ENCODE data around the gene AATK.
"Not testable (repeated sequence)": the region's sequence is repeated elsewhere in the genome, so short reads cannot be mapped to it uniquely, and the experiment has no call there.

Gene AATK

DNA sequence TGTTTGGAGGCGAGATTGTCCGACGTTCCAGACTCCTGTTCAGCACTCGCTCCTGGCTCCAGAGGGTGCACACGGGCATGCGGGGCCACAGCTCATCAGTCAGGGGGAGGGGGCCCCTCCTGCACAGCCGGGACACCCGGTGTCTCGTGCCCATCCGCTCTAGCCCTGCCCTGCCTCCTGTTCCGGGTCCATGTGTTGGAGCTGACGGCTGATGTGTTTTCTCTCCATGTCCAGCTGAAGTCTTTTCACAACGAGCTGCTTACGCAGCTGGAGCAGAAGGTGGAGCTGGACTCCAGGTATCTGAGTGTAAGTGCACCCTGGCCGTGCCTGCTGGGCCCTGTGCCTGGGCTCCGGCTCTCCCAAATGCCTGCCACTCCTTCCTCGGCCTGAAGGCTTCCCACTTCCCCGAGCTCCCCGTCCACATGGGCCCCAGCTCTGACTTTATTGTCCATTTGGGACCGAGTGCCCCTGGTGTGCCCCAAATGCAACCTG, 80.6 kb downstream of the AATK start:
- DNase-seq = no peak

DNA sequence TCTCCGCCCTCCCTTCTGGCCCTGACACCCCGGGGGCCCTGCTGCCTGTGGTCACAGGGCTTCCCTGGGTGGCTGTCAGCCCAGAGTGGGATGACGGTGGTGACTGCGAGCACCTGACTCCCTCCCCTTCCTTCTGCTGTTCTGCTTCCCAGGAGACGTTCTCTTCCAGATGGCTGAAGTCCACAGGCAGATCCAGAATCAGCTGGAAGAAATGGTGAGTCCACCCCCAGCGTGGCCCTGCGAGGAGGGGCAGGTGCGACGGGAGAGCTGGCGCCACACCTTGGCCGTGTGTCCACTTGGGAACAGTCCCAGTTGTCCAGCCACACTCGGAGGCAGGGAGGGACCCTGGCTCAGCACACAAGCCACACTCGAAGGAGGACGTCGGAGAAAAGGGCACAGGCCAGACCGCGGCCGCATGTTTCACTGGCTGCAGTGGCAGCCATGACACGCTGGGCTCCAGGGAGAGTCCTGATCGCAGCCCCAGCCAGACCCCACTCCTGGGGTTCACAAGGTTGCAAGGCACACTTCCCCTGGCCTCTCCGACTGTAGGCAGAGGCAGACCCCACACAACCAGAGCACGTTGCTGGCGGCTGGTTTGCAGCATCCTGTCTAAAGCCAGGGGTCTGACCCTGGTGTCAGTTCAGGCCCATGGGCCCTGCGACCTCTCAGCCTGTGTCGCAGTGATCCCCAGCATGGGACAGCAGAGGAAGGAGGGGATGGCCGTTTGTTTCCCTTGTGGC, 81.2 kb downstream of the AATK start:
- no peak for DNase-seq

DNA sequence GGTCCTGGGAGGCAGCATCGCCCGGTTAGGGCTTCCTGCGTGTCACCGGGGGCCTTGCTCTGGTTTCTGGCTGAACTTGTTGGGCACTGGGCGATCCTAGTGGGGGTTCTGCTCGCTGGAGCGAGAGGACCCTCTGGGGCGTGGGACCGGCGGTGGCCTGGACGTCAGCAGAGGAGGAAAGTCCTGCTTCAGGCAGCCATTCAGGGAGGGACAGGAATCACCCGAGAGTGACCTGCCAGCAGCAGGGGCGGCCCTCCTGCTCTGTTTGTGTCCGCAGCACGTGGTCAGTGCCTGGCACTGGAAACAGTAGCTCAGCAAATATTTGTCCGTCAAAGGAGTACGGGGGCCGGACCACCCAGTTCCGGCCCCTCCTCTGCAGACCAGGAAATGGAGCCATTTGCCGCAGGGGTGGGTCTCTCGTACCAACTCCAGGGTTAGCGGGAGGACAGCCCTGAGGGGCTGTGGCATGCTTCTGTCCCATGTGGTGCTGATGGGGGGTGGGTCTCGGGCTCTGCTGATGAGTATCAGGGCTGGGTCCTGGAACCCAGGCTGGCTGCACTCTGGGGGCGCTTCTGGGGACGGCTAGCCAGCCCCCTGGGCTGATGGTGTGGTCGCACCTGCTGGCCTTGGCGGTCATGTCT, 82.8 kb downstream of the AATK start:
- no peak for DNase-seq

DNA sequence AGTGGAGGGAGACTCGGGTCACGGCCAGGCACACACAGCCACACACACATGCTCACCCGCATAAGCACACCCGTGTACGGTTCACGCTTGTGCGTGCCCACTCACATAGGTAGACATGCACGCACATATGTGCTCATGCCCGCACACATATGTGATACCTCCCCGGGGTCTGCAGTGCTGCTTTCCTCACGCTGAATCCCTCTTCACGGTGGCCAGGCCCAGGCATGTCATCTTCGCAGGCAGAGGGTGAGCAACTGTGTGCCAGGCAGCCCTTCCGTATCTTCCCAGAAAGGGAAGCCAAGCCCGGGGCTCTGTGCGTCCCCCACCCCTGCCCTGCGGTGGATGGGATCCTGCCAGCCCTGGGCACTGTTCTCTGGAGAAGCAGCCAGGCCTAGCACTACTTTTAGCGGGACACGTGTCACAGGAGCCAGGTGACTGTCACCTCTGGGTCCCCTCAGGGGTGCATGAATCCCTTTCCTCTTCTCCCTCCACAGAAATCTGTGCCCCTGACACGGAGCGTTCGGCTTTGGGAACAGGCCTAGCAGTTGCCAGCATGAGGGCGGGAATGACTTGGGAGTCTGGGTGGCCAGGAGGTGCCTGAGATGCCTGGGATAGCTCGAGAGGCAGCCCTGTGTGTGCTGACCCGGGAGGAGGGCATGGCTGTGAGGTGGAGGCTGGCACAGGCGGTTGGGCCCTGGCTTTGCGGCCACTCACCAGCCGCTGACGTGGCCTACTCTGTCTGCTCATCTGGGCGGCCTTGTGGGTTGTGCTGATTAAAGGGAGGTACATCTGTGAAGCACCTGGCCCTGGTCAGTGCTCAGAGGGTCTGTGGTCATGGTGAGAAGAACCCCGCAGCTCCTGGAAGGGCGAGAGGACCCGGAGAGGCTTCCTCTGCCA, 83.6 kb downstream of the AATK start:
- DNase-seq = no peak

DNA sequence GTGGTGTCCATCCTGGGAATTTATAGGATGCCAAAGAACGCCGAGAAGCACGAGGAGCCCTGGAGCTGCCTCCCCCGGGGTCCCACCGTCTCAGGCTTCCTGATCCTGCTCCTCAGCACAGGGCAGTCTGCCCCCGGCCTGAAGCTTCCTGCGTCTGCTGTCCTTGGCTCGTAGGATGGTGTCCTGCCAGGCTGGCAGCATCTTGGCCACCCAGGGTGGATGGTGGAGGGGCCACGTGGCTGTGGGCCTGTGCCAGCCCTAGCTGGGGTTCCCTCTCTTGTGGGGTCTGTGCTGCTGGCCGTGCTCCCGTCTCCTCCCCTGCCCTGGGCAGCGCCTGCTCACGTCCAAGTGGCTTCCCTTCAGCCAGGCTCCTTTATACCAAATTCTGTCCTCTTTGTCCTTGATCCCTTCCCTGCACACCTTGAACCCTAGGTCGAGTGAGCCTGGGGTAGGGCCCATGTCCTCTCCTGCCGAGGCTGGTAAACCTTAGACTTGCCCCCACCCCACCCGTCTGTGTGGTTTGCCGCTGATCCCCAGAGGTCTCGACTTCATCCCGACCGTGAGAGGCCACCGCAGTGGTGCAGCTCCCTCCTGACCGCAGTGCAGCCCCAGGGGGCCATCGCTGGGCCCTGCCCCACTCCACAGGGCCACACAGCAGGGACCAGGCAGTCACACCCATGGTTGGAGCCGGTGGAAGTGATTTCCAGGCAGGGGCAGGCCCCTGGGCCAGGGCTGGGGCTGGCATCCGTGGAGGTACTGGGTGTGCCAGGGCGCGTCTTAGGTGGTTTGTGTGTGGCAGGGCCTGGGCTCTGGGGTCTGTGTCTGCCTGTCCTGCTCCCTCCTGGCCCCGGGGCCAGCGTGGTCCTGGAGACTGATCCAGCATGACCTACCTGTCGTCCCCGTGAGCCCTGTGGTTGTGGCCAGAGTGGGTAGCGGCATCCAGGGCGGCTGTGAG, 84.5 kb downstream of the AATK start:
- DNase-seq = no peak

DNA sequence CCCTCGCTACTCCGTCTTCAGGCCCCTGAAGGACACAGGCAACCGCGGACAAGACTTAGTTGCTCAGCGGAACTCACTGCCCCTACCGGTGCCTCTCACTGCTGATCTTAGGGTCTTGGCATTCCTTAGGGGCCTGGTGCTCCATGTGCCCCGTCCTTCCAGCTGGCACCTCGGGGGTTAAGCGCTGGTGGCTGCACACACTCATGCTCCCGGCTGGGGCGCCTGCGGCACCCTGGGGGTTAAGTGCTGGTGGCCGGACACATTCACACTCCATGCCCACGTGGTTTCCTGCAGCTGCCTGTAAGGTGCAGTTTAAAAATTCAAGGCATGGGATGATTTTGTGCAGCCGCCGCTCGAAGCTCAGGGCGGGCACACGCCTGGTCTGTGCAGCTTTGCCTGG, 86.0 kb downstream of the AATK start:
- no peak for DNase-seq

DNA sequence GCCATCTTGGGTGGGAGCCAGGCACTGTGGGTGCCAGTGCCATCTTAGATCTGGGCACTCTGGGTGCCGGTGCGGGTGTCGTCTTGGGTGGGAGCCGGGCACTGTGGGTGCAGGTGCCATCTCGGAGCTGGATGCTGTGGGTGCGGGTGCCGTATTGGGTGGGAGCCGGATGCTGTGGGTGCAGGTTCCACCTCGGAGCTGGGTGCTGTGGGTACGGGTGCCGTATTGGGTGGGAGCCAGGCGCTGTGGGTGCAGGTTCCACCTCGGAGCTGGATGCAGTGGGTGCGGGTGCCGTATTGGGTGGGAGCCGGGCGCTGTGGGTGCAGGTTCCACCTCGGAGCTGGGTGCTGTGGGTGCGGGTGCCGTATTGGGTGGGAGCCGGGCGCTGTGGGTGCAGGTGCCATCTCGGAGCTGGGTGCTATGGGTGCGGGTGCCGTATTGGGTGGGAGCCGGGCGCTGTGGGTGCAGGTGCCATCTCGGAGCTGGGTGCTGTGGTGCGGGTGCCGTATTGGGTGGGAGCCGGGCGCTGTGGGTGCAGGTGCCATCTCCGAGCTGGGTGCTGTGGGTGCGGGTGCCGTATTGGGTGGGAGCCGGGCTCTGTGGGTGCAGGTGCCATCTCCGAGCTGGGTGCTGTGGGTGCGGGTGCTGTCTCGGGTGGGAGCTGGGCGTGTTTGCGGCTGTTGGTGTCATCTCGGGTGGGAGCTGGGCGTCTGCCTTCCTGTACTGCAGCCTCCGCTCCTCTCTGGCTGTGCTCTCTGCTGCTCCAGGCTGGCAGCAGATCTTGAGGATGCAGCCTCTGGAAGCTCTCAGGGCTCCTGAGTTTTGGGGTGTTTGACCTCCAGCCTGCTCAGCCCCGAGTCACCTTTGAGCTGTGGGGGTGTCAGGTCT, 87.8 kb downstream of the AATK start:
- DNase-seq = not testable (repeated sequence)

DNA sequence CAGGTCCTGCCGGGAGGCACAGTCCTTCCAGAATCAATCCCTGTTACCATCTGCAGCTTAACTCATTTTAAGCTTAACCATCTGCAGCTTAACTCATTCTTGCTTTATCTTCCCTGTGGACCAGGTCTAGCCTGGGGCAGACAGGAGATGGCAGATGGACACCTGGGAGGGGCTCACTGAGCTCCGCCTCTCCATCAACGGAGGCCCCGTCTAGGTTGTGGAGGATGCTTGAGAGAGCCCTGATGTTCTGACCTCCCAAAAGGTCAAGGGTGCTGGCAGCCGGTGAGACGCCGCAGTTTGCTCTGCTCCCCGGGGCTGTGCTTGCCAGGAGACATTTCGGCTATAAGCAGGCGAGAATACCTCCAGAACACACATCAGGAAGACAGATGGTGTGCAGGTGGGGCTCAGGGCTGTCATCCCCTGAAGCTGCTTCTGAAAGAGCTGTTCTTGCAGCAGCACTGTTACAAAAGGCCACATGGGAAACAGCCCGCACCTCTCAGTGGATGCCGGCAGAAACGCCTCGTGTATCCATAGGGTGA, 89.8 kb downstream of the AATK start:
- no peak for DNase-seq

DNA sequence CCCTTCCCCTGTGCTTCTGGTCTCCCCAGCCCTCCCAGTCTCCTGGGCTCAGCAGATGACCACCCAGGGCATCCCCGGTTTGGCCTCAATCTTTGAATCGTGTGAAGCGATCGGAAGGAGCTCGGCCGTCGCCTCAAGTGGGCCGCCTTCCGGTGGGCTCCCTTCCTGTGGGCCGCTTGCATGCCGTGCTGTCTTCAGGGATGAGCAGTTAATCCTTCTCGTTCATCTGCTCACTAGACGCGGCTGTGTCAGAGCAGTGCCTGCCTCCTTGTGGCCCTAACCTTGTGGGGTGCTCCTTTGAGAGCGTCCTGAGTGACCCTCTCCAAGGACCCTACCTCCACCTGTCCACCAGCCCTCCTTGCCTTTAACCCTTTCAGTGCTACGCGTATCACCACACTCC, 90.7 kb downstream of the AATK start:
- DNase-seq = no peak

DNA sequence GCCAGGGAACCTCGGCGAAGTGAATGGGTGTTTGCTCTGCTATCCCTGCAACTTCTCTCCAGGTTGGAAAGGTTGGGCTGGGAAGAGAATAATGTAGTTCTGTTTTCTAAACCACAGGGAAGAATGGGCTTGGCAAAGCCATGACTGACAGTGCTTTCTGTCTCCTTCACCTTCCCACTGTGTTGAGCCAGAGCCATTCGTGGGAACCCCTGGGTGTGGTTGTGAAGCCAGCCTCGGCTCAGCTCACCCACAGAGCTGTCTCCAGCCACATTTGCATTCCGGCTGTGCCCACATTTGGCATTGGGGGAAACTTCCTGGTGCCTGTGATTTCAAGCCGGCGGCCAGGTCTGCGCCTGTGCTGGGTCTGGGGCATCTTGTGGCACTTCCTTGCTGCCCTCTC, 91.1 kb downstream of the AATK start:
- no peak for DNase-seq

DNA sequence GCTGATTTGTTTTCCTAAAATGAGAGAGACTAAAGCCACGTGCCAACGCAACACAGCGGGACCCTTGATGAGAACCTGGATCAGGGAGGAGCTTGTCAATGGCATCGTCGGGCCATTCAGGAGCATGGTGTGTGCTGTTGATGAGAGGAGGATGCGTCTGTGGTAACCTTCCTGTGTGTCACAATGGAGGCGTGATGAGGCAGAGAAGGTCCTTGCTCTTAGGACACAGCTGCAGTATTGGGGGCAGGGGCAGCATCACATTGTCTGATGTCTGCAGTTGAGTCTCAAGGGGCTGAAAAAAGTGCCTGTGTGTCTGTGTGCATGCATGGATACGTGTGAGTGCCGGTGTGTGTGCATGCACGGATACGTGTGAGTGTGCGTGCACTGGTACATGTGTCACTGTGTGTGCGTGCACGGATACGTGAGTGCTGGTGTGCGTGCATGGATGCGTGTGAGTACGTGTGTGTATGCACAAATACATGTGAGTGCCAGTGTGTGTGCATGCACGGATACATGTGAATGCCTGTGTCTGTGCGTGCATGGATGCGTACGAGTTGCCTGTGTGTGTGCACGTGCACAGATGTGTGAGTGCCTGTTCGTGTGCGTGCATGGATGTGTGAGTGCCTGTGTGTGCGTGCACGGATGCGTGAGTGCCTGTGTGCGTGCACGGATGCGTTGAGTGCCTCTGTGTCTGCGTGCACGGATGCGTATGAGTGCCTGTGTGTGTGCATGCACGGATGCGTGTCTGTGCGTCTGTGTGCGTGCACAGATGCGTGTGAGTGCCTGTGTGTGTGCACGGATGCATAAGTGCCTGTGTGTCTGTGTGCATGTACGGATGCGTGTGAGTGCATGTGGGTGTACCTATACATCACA, 91.8 kb downstream of the AATK start:
- no peak for DNase-seq

DNA sequence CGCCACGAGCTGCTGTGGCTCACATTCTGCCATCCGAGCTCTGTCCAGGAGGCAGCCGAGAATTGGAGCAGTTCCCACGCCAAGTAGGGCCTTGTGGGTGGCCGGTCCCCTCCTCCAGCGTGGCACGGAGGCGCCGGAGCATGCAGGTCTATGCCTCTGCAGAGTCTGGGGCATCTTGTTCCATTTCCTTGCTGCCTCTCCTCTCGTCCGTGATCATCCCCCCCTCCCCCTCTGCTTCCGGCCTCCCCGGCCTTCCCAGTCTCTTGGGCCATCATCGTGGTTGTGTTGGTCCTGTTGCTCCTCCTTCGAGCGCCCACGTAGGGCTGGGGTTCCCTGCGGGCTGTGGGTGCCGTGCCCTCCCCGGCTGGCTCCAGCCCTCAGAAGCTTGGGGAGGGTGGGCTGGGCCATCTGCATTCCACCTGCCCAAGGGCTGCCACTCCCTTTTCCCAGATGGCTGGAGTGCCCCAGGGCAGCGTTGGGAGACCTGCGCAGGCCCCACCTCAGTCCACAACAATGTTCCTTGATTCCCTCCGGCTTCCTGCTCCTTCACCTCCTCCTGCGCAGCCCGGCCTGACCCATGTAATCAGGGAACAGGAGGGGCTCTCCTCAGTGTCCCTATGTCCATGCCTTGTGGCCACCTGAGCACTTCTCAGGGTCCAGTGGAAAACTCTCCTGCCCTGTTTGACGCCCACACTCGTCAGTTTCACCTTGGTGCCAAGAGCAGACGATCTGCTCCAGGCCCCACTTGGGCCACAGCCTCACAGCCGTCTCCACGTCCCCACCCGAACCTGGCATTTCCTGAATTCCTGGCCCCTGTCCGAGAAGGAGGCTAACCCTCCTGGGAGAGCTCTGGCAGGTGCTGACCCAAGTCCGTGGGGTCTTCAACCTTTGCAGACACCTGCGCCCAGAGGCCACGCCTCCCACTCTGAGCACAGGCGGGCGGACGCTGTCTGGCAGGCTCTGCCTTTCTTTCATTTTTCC, 94.0 kb downstream of the AATK start:
- DNase-seq = no peak

DNA sequence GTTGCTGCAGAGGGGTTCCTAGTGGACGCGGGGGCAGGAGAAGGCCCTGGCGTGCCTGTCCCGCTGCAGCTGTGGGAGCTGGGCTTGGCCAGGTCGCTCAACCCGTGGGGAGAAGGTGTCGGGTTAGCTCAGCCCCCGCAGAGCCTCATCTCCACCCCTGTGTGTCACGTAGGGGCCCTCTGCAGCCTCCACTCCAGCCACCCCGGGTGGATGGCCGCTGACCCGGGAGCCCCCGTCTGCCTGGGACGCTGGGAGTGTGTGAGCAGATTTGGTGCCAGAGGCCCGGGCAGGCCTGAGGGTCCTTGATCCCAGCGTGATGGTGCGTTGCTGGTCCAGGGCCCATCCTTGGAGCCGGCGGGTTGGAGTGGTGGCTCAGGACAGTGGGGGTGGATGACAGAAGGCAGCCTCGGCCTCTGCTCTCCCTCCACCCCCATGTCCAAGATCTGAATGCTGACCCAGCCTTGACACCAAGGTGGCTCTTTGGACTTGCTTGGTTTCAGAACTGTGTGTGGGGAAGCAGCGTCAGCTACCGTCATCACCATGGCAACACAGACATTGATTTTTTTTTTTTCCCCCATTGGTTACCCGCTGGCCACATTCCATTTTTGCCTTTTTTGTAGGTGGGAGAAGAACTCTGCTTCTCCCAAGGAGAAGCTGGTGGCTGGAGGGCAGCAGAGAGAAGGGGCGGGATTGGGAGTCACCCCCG, 95.3 kb downstream of the AATK start:
- DNase-seq = no peak

DNA sequence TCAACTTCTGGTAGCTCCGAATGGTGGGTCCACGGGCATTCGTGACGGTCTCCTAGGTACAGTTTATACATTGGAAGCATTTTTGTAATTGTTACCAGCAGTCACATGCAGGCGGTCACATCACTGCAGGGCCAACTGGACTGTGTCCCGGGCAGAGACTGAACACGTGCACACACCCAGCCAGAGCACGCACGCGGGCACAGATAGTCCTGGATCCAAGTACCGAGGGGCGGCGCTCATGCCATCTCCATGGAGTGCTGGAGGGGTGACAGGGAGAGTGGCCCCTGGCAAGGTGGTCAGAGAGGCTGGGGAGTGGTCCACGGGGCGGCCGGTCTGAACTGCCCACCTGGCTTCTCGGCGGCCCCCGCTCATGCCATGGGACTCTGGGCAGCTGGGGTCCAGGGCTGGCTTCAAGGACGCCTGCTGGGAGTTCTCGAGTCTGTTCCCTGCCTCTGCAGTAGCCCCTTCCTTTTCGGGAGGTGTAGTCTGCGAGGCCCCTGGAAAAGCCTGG, 96.8 kb downstream of the AATK start:
- DNase-seq = no peak

DNA sequence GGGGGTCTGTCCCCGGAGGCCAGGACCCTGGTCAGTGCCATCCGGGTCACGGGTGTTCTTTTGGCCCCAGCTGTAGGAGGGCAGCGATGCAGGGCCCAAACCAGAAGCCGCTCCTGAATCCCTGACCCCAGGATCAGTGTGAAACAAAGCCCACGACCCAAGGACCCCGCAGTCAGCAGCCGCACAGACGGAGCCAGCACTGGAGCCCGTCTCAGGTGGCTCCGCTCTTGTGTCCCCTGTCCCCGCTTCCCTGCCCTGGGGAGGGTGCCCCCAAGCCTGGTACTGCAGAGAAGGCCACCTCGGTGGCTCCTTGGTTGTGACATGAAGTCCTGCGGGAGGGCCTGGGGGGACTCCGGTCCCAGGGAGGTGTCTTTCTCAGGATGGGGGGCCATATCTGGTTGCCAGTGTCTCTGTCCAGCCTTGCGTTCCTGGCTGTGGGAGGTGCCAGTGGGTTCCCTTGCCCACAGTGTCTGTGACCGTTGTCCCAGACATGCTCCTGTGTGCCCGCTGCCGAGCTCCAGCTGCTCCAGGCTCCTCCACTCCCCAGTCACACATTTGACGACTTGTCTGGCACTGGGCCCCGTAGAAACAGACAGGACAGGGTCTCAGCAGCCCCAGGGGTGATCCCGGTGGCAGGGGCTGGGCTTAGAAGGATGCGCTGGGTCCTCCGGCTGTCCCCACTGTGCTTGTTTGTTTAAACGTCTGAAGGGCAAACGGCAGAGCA, 97.4 kb downstream of the AATK start:
- no peak for DNase-seq

DNA sequence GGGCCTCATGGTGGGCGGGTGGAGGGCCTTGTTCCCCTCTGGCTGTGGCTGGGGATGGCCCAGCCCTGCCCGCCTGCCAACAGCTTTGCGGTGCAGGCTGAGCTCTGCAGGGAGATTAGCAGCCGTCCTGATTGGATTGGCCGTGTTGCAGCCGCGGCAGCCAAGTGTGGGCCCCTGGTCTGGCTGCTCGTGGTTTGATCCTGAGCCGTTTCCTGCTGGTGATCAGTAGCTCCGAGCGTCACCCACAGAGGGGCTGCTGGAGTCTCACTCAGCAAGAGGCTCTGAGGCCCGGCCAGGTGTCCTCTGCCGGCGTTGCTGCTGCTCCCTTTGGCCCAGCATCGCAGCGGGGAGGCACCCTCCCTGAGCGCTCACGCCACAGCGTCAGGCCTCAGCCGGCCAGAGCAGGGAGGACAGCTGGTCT, 98.6 kb downstream of the AATK start:
- DNase-seq = no peak

All from activated naive CD4-positive, alpha-beta T cell (primary cell).